D721Med (cell line): Measurements from ENCODE around the gene GNAQ.

ENCODE experiments used
- DNase-seq: peaks from one replicate; pipeline ENCODE4 v3.0.0; 2011; ENCODE audit warnings: low spot score; ENCODE audit not compliant: insufficient read length
- FAIRE-seq: peaks from 2 replicates; lab custom pipeline; 2011; peaks lifted over from hg19 to GRCh38; lab: Jason Lieb, UNC
- TF ChIP-seq, protein P1 (sequence below): IDR thresholded peaks from 2 replicates; pipeline ENCODE4 v1.5.1; 2012; ENCODE audit warnings: mild to moderate bottlenecking, control low read depth; ENCODE audit not compliant: insufficient read depth; ENCODE audit errors: missing control alignments

The GNAQ gene

GRCh38 chr9:78005231-78006002, 26.2 kb downstream of the GNAQ start:
- TF ChIP-seq, protein P1, sequence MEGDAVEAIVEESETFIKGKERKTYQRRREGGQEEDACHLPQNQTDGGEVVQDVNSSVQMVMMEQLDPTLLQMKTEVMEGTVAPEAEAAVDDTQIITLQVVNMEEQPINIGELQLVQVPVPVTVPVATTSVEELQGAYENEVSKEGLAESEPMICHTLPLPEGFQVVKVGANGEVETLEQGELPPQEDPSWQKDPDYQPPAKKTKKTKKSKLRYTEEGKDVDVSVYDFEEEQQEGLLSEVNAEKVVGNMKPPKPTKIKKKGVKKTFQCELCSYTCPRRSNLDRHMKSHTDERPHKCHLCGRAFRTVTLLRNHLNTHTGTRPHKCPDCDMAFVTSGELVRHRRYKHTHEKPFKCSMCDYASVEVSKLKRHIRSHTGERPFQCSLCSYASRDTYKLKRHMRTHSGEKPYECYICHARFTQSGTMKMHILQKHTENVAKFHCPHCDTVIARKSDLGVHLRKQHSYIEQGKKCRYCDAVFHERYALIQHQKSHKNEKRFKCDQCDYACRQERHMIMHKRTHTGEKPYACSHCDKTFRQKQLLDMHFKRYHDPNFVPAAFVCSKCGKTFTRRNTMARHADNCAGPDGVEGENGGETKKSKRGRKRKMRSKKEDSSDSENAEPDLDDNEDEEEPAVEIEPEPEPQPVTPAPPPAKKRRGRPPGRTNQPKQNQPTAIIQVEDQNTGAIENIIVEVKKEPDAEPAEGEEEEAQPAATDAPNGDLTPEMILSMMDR = no peak
- DNase-seq = no peak
- FAIRE-seq = no peak

- TF ChIP-seq, protein P1 = no peak
- DNase-seq = no peak
- FAIRE-seq = no peak
These were observed 27.0 kb downstream of the GNAQ start for GRCh38 chr9:78004478-78005229.

DNA sequence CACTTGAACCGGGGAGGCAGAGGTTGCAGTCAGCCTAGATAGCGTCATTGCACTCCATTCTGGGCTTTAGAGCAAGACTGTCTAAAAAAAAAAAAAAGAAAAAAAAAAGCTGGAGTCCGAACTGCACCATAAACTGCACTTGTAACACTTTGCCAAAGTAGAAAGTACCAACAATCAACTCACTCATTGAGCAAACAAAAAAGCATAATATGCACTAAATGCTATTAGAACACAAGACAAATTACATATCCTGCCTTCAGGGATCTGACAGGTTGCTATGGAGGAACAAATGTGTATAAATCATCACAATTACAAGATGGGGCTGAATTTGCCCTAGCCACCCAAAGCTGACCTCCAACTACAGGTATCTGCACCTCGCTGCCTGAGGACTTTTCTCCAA, 27.9 kb downstream of the GNAQ start:
- FAIRE-seq (no peak), DNase-seq (no peak)
- TF ChIP-seq, protein P1 = no peak

- DNase-seq (no peak), FAIRE-seq (no peak)
- TF ChIP-seq, protein P1 = no peak
These were observed 29.5 kb downstream of the GNAQ start for GRCh38 chr9:78001946-78002731.

GRCh38 chr9:78000221-78000620, 31.4 kb downstream of the GNAQ start:
- DNase-seq (no peak), FAIRE-seq (no peak)
- TF ChIP-seq, protein P1 = no peak

DNA sequence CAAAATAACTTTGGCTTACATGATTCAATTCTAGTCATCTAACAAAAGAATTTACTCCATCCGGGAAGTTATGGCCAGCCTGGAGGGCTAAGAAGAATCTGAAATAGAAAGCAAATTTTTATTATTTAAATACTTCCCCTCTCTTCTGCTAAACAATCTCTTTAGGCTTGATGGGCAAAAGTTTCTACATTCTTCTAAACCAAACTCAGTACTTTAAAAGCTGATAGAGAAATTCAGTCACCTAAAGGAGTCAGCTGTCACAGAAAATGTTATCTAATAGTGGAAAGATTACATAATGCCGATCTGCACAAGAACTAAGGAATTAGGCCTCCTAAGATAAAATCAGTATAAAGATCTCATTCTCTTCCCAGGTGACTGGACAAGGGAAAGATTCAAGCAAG, 32.4 kb downstream of the GNAQ start:
- DNase-seq (no peak), FAIRE-seq (no peak)
- TF ChIP-seq, protein P1 = no peak
